22Rv1 (cell line): ENCODE measurements around the gene ELN.

Source experiments
- ZFX ChIP-seq: fragments of 450-650 bp; IDR thresholded peaks from 2 replicates; pipeline ENCODE4 v1.6.1; 2017; ENCODE audit warnings: antibody characterized with exemption, borderline replicate concordance
- TF ChIP-seq, protein P1 (sequence below): fragments of 450-650 bp; IDR thresholded peaks from 2 replicates; pipeline ENCODE4 v1.5.1; 2017; ENCODE audit warnings: mild to moderate bottlenecking

DNA sequence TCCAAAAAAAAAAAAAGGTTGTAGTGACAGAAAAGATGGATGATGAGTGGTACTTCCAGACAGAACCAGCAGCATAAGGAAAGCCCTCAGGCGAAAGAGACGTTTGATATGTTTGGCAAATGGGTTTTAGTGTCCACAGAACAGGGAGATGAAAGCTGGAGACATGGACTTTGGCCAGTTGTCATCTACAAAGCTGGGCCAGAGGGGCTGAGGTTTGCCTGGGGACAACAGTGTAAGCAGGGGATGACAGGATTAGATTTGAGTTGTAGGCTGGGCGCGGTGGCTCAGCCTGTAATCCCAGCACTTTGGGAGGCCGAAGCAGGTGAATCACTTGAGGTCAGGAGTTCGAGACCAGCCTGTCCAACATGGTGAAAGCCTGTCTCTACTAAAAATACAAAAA is 47.8 kb upstream of the ELN start:
- TF ChIP-seq, protein P1, sequence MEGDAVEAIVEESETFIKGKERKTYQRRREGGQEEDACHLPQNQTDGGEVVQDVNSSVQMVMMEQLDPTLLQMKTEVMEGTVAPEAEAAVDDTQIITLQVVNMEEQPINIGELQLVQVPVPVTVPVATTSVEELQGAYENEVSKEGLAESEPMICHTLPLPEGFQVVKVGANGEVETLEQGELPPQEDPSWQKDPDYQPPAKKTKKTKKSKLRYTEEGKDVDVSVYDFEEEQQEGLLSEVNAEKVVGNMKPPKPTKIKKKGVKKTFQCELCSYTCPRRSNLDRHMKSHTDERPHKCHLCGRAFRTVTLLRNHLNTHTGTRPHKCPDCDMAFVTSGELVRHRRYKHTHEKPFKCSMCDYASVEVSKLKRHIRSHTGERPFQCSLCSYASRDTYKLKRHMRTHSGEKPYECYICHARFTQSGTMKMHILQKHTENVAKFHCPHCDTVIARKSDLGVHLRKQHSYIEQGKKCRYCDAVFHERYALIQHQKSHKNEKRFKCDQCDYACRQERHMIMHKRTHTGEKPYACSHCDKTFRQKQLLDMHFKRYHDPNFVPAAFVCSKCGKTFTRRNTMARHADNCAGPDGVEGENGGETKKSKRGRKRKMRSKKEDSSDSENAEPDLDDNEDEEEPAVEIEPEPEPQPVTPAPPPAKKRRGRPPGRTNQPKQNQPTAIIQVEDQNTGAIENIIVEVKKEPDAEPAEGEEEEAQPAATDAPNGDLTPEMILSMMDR = no peak
- no peak for TF ChIP-seq ZFX
